ENCODE measurements around the gene TBC1D1. TPM values are rescaled to one million over a fixed set of nuclear protein-coding genes. Genes with fewer than 3 reads are reported as not detected.

TBC1D1 gene
- total RNA-seq, 1 experiment from 2014 or later, result 28.5 TPM

DNA sequence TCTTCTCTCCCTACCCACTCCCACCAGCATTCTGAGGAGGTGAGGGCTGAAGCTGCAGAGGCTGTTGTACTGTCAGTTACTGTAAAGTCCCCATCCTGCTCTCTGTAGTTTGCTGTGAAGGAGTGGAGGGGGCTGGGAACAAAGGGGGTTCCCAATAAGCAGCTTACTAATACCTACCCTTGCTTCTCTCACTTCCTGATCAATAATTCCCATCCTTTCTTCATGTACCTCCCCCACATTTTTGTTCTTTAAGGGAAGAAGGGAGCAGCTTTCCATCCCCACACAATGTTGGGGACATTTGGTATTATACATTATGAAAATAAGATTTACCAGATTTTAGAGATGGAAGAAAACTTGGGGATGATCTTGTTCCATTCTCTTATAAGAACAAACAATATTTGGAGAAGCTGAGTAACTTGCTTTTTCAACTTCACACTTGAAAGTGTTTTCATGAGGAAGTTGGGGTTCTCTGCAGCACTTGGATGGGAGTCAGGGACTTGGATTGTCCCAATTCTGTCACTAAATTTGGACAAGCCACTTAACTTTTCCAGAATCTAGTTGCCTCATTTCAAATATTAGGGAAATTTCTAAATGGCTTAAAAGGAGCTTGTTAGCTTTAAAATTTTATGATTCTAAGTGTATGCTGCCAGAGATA lies 5.4 kb downstream of the TBC1D1 start:
- intact Hi-C loops (cut with micrococcal nuclease; ENCODE audit: unreplicated experiment), result no loop called here
- H3K36me3 Mint-ChIP-seq (ENCODE audit: insufficient read depth, unreplicated experiment), result no peaks in the 10 kb centered on the region
- Histone ChIP-seq H3K27me3 (replicated peaks; ENCODE audit: control insufficient read depth, insufficient read depth, low read length) (no peaks in the 10 kb centered on the region), H3K4me3 (ENCODE audit: low read depth, low read length) (no peak overlapping the region), H3K4me1 (no peaks in the 10 kb centered on the region), H3K9me3 (no peaks in the 10 kb centered on the region), H3K36me3 (ENCODE audit: control insufficient read depth, insufficient read depth, low read length) (no peaks in the 10 kb centered on the region)
- no peak overlapping the region for H3K27ac Mint-ChIP-seq (ENCODE audit: unreplicated experiment)
- peaks cover 14% of the 10 kb centered on the region for H3K9me3 Mint-ChIP-seq (ENCODE audit: unreplicated experiment)
- H3K4me3 Mint-ChIP-seq (ENCODE audit: unreplicated experiment), result no peak overlapping the region
- ChIA-PET POLR2A (no interaction called here), CTCF (no interaction called here)
- no TSS peak for BruUV-seq (replicated peaks)
- peaks cover 6% of the 10 kb centered on the region for H3K4me1 Mint-ChIP-seq (ENCODE audit: low read depth, unreplicated experiment)
- peaks cover 14% of the 10 kb centered on the region for H3K27me3 Mint-ChIP-seq (ENCODE audit: insufficient read depth, unreplicated experiment)
- TF ChIP-seq, protein P1, sequence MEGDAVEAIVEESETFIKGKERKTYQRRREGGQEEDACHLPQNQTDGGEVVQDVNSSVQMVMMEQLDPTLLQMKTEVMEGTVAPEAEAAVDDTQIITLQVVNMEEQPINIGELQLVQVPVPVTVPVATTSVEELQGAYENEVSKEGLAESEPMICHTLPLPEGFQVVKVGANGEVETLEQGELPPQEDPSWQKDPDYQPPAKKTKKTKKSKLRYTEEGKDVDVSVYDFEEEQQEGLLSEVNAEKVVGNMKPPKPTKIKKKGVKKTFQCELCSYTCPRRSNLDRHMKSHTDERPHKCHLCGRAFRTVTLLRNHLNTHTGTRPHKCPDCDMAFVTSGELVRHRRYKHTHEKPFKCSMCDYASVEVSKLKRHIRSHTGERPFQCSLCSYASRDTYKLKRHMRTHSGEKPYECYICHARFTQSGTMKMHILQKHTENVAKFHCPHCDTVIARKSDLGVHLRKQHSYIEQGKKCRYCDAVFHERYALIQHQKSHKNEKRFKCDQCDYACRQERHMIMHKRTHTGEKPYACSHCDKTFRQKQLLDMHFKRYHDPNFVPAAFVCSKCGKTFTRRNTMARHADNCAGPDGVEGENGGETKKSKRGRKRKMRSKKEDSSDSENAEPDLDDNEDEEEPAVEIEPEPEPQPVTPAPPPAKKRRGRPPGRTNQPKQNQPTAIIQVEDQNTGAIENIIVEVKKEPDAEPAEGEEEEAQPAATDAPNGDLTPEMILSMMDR (IDR thresholded peaks at IDR 0.05; ENCODE audit: insufficient read depth in 1 of 2, low read depth in 1 of 2, low read length in 1 of 2, severe bottlenecking in 1 of 2, unreplicated experiment in 1 of 2), result no peak
- DNase-seq, result no peak

DNA sequence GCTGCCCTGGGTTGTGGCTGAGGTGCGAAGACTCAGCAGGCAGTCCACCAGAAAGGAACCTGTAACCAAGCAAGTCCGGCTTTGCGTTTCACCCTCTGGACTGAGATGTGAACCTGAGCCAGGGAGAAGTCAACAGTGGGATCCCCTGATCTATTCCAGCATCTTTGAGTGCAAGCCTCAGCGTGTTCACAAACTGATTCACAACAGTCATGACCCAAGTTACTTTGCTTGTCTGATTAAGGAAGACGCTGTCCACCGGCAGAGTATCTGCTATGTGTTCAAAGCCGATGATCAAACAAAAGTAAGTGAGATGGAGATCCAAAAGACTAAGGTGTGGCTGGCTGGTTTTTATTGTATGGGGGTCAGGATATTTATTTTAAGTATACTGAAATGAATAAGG lies 11.3 kb downstream of the TBC1D1 start:
- no peaks in the 10 kb centered on the region for H3K27me3 ChIP-seq (replicated peaks; ENCODE audit: control insufficient read depth, insufficient read depth, low read length)
- H3K4me3 ChIP-seq (ENCODE audit: low read depth, low read length), result no peak overlapping the region
- no peaks in the 10 kb centered on the region for H3K36me3 ChIP-seq (ENCODE audit: control insufficient read depth, insufficient read depth, low read length)
- Mint-ChIP-seq H3K36me3 (ENCODE audit: insufficient read depth, unreplicated experiment) (no peaks in the 10 kb centered on the region), H3K27me3 (ENCODE audit: insufficient read depth, unreplicated experiment) (peaks cover 5% of the 10 kb centered on the region), H3K4me1 (ENCODE audit: low read depth, unreplicated experiment) (peaks cover 6% of the 10 kb centered on the region), H3K4me3 (ENCODE audit: unreplicated experiment) (no peak overlapping the region), H3K27ac (ENCODE audit: unreplicated experiment) (no peak overlapping the region), H3K9me3 (ENCODE audit: unreplicated experiment) (peaks cover 14% of the 10 kb centered on the region)
- no peaks in the 10 kb centered on the region for H3K9me3 ChIP-seq
- ChIA-PET POLR2A (interaction anchor here (0.6 kb wide), 1 partner anchor 24 kb away, joined by 3 read pairs; no protein-coding TSS in a partner anchor), CTCF (no interaction called here)
- DNase-seq, result no peak
- intact Hi-C loops (cut with micrococcal nuclease; ENCODE audit: unreplicated experiment), result no loop called here
- TF ChIP-seq, protein P1 (IDR thresholded peaks at IDR 0.05; ENCODE audit: insufficient read depth in 1 of 2, low read depth in 1 of 2, low read length in 1 of 2, severe bottlenecking in 1 of 2, unreplicated experiment in 1 of 2), result no peak
- BruUV-seq (replicated peaks), result no TSS peak
- H3K4me1 ChIP-seq, result no peaks in the 10 kb centered on the region; the same call in 1 of the 2 replicates

DNA sequence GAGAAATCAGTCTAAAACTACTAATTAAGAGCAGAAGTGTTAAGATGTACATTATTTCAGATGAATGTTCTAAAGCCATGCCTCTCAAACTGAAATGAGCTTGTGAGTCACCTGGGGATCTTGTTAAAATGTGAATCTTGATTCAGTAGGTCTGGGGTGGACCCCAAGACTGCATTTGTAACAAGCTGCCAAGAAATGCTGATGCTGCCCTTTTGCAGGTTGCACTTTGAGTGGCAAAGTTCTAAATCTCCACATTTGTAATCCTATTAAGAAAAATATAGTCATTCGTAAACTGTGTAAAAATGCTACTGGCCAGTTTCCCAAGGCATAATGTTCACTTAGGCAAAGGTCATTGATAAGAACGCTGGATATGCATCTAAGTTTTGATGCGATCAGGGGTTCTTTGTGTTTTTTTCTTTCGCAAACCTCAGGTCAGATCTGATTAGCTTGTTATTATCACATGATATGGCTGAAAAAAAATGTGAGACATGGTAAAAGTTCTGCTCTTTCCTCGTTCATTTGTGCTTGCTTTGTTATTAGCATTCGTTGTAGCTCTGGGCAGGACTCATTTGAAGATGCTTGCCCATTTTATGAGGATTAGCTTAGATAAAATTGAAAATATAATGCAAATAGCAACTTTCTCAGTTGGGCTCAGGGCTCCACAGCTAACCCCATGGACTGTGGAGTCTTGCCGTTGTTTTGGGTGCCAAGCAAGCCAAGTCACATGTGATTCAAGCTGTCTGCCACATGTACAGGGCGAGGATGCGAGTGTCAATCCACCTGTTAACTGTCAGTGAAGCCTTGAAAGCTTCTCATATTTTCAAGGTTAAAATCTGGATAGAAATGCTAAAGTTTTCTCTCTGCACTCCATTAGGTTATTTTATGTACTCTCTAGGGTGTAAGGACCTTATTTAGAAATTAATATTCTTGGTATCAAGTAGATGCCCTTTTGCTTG lies 12.1 kb downstream of the TBC1D1 start:
- TF ChIP-seq, protein P1 (IDR thresholded peaks at IDR 0.05; ENCODE audit: insufficient read depth in 1 of 2, low read depth in 1 of 2, low read length in 1 of 2, severe bottlenecking in 1 of 2, unreplicated experiment in 1 of 2), result no peak
- Histone ChIP-seq H3K4me1 (no peaks in the 10 kb centered on the region; the same call in 1 of the 2 replicates), H3K4me3 (ENCODE audit: low read depth, low read length) (no peak overlapping the region), H3K27me3 (replicated peaks; ENCODE audit: control insufficient read depth, insufficient read depth, low read length) (no peaks in the 10 kb centered on the region), H3K36me3 (ENCODE audit: control insufficient read depth, insufficient read depth, low read length) (no peaks in the 10 kb centered on the region), H3K9me3 (no peaks in the 10 kb centered on the region)
- H3K4me3 Mint-ChIP-seq (ENCODE audit: unreplicated experiment), result no peak overlapping the region
- H3K27ac Mint-ChIP-seq (ENCODE audit: unreplicated experiment), result no peak overlapping the region
- no TSS peak for BruUV-seq (replicated peaks)
- H3K36me3 Mint-ChIP-seq (ENCODE audit: insufficient read depth, unreplicated experiment), result no peaks in the 10 kb centered on the region
- intact Hi-C loops (cut with micrococcal nuclease; ENCODE audit: unreplicated experiment), result no loop called here
- DNase-seq, result no peak
- peaks cover 14% of the 10 kb centered on the region for H3K9me3 Mint-ChIP-seq (ENCODE audit: unreplicated experiment)
- ChIA-PET CTCF (interaction anchor here (0.6 kb wide), 1 partner anchor 28 kb away, joined by 5 read pairs; no protein-coding TSS in a partner anchor), POLR2A (interaction anchor here (0.6 kb wide), 2 partner anchors 11 to 24 kb away, joined by 3 read pairs; no protein-coding TSS in a partner anchor)
- peaks cover 6% of the 10 kb centered on the region for H3K4me1 Mint-ChIP-seq (ENCODE audit: low read depth, unreplicated experiment)
- H3K27me3 Mint-ChIP-seq (ENCODE audit: insufficient read depth, unreplicated experiment), result peaks cover 8% of the 10 kb centered on the region

Measured in Caco-2 (cell line).